Activated gamma-delta T cell treated with Interleukin-2 at 50 U/mL for 16 hours (primary cell): ENCODE results near the gene SCAMP5.

Experiments used
- DNase-seq: peaks from one replicate; pipeline ENCODE4 v3.0.0-alpha.2; 2020

SCAMP5 gene, protein sequence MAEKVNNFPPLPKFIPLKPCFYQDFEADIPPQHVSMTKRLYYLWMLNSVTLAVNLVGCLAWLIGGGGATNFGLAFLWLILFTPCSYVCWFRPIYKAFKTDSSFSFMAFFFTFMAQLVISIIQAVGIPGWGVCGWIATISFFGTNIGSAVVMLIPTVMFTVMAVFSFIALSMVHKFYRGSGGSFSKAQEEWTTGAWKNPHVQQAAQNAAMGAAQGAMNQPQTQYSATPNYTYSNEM

DNA sequence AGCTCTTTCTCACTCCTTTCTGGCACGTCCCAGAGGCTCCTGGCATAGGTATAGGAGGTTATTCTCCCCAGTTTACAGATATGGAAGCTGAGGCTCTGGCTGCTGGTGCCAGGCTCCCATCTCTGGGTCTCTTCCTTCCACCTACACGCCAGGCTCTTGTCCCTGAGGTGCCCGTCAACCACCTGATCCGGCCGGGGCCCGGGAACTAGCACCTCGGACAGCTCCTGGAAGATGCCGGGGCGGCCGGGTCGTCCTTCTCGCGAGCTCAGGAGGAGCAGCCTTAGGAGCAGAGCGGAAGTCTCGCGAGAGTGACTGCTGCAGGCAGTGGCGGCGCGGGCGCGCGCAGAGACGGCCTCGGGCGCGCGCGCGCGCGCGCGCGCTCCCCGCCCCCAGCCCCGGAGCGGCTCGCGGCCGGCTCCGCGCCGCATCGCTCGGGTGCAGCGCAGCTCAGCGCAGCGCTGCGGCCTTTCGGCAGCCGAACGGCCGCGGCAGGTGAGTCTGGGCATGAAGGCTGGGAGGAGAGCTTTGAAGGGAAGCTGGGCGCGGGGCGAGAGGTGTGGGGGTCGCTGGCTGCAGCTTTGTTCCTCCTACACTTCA is at the start of gene SCAMP5:
Gene SCAMP5 (plus strand): TSS at position 382 of the 597 bp plus-strand sequence. CDS start 16,277 bp downstream, outside the sequence.
- peak; percentile 87 for DNase-seq

DNA sequence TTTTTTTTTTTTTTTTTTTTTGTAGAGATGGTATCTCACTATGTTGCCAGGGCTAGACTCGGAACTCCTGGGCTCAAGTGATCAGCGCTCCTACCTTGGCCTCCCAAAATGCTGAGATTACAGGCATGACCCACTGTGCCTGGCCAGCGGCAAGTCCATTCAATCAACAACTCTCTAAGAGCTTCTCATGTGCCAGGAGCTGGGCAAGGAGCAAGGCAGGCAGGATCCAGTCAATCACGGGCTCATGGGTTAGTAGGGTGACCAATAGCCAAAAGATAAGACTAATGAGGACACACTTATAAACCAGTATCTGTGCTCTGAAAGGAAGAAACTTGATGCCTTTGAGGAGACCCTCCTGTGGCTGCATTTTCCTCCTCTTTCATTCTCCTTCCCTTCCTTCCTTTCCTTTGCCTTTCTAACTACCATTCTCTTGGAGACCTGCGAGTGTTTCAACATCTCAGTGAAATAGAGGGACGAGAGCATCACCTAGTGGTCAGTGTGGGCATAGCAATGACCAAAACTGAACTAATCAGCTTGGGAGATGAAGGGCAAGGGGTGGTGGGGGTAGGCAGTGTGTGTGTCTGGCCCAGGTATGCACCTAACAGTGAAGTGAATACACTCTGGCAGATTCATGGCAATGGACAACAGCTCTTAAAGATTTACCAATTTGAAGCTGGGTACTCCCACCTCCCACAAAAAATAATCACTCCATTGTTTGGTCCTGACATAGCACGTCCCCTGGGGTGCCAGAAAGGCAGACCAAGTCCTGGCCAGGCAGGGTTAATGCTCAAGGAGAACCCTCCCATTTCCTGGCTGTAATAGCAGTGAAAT is 45.1 kb upstream of the SCAMP5 start:
- peak; percentile 76 for DNase-seq

DNA sequence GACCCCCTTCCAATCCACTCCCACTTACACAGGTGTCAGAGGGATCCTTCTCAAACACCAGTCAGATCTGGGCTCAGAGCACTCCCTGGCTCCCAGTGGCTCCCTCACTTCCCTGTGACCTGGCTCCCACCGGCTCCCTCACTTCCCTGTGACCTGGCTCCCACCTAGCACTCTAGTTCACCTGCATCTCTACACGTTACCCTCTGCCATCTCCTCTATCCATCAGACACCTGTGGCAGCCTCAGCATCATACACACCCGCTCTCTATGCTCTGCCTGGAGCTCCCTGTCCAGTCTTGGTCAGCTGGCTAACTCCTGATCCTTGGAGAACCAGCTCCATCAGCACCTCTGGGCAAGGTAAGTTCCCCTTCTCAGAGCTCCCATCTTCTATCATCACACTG is 44.4 kb upstream of the SCAMP5 start:
- no peak for DNase-seq

- no peak for DNase-seq
These were observed 40.8 kb upstream of the SCAMP5 start for GRCh38 chr15:74954515-74954914.

DNA sequence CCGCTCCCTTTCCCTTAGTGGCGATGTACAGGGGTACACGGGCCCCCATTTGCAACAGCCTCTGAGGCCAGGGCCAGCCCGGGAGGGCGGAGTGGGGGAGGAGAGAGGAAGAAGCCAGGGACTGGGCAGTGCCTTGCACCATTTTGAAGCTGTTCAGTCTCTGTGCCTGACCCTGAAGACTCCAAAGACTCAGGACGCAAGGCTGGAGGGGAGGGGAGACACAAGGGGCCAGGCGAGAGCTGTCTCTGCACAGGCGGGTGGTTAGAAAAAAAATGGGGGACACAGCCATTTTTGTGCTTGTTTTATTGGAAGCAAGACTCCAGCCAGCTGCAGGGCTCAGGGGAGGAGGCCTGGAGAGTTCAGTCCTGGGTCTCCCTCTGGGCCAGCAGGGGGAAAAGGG is 40.3 kb upstream of the SCAMP5 start:
- DNase-seq: no peak

- peak; percentile 53 for DNase-seq
These were observed 39.3 kb upstream of the SCAMP5 start for GRCh38 chr15:74955796-74956647.

DNA sequence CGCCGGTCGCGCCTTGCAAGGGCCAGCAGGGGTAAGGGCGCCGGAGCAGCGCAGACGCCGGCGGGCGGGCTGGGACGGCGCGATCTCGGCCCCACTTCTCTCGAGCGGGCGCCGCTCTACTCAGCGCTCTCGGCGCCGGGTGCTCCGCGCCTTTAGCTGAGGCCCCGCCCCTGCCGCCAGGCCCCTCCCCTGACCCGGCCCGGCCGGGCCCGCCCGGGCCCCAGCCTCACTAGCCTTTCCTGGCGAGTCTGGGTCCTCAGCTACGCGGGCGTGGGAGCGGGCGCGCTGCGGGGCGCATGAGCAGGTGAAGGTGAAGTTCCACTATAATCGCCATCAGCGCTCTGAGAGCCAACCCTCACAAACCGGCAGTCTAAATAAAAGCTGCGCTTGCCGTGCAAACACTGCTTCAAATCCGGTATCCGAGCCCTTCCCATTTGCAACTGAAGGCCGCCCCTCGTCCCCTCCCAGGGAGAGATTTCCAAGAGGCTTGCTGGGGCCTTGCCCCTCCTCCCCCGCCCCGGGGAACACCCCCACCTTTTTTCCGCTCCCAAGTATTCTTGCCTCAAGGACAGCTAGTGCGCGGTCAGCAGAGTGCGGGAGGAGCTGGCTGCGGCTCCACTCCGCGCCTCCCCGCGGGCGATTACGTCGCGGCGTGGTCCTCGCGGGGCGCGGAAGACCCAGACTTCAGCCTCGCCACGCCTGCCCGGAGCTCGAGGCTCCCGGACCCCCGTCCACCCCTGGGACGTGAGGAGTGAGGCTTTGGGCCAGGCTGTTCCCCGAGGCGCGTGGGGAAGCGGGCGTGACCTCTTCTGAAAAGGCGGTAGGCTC is 38.5 kb upstream of the SCAMP5 start, which contains the start of gene RPP25:
Gene RPP25 (minus strand): TSS at position 125 of the 828 bp plus-strand sequence. CDS start 189 bp downstream, outside the sequence.
- DNase-seq: peak; percentile 54

GRCh38 chr15:74957476-74958035 is 37.8 kb upstream of the SCAMP5 start:
- no peak for DNase-seq

GRCh38 chr15:74958320-74958907 is 36.9 kb upstream of the SCAMP5 start:
- no peak for DNase-seq

- DNase-seq: no peak
These were observed 36.3 kb upstream of the SCAMP5 start for GRCh38 chr15:74958908-74959585.

GRCh38 chr15:74959586-74959939 is 35.8 kb upstream of the SCAMP5 start:
- no peak for DNase-seq

DNA sequence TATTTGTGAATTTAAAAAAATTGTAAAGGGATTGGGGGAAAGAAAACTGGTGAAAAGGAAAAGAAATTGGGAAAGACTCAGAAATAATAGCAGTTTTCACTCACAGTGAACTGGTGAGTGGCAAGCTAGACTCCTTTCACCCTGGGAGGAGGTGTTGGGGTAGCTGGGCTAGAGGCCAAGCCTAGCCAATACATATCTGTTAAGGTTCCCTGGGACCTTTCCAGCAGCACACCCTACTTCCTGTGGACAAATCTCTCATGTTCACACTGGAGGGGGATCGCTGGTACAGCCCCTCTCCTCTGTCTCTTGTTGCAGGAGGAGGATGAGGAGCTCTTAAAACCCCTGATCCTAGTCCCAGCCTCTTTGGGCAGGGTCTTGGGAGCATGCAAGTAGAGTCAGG is 35.1 kb upstream of the SCAMP5 start:
- DNase-seq: no peak

GRCh38 chr15:74960995-74961588 is 34.3 kb upstream of the SCAMP5 start:
- no peak for DNase-seq

DNA sequence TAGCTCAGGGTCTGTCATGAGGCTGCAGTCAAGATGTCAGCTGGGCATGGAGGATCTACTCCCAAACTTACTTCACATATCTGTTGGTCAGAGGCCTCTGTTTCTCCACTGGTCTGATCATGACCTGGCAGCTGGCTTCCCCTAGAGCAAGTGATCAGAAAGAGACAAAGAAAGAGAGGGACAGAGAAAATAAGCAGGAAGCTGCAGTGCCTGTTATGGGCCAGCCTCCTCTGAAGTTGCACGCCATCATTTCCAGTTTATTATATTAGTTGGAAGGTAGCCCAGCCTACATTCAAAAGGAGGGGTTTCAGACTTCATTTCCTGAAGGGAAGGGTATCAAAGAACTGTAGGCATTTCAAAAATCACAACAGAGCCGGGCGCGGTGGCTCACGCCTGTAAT is 33.7 kb upstream of the SCAMP5 start:
- DNase-seq: no peak

- DNase-seq: no peak
These were observed 33.1 kb upstream of the SCAMP5 start for GRCh38 chr15:74962219-74962618.

- no peak for DNase-seq
These were observed 32.7 kb upstream of the SCAMP5 start for GRCh38 chr15:74962671-74963070.

- DNase-seq: no peak
These were observed 32.1 kb upstream of the SCAMP5 start for GRCh38 chr15:74963213-74963612.

DNA sequence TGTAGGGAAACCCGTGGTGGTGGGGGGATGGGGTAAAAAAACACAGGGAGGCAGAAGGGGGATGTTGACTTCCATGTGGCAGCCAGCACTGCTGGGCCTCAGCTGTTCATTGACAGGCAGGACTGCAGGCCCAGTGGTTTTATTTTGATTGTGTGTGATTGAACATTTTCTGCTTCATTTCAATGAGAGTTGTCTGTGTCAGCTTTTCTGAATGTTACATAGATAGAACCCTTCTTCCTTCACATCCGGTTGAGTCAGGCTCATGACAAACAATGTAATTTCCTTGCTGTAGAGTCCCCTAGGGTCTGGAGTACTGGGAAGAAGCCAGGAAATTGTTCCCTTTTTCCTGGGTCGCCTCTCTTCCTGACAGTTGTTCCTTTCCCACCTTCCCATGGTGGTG is 30.6 kb upstream of the SCAMP5 start:
- no peak for DNase-seq

DNA sequence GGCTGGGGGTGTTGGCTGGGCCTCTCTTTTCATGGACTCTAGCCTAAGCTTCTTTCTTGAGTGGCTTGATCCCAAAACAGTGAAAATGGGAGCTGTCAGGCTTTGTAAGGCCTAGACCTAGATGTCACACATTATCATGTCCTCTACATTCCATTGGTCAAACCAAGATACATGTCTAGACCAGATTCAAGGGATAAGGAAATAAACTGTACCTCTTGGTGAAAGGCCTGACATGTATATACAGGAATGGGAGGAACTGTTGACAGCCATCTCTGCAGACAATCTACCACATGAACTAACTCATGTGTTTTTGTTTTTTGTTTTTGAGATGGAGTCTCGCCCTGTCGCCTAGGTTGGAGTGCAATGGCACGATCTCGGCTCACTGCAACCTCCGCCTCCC is 27.7 kb upstream of the SCAMP5 start:
- no peak for DNase-seq

DNA sequence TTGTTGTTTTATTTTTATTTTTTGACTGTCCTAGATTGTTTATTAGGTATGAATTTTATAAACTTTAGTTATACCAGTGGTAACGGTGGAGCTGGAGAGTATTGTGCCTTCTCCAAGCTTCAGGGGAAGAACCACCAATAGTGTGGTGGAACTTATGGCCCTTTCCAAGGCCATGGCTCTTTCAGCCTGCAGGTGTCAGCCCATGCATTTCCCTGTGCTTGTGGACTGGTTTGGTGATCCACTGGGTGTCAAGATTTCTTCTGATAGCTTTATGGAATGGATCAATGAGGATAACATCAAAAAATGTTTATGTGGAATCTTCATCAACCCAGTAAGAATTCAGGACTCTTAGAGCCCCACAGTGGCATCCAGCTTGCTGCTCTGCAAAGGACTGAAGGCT is 19.2 kb upstream of the SCAMP5 start:
- no peak for DNase-seq
